SIG-M5 treated with dmso at 0.1 percent for 504 hours (cell line): ENCODE measurements around the gene MYO1E.
A peak's percentile ranks its signal among the peaks of the same experiment; 100 is the strongest.

Experiments used
- DNase-seq: peaks from one replicate; lab custom pipeline; 2025; ENCODE audit not compliant: unreplicated experiment; lab: John Stamatoyannopoulos, UW

The MYO1E gene

DNA sequence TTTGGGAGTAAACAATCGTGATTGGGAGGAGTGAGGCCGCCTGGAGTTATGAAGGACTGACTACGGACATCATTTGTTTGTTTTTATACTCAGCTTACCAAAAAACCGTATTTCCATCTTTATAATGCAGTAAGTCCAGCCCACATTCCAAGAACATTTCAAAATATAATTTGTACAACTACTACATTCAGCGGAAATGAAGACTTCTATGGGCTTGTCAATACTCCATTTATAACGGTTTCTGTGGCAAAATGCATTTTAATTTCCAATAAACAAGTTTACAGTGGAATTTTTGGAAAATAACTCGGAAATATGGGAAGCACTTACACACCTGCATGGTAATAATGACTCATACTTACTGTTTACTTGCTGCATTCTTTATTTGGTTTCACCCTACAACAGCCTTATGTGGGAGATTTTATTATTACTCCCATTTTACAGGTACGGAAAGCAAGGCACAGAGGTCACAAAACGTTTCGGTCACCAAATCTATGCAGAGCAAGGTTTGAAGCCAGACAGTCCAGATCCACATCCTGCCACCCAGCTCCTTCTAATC is 103.7 kb downstream of the MYO1E start:
- DNase-seq = no peak

GRCh38 chr15:59268168-59268851 is 104.4 kb downstream of the MYO1E start:
- DNase-seq = no peak

- DNase-seq = no peak
These were observed 106.6 kb downstream of the MYO1E start for GRCh38 chr15:59266028-59266427.

DNA sequence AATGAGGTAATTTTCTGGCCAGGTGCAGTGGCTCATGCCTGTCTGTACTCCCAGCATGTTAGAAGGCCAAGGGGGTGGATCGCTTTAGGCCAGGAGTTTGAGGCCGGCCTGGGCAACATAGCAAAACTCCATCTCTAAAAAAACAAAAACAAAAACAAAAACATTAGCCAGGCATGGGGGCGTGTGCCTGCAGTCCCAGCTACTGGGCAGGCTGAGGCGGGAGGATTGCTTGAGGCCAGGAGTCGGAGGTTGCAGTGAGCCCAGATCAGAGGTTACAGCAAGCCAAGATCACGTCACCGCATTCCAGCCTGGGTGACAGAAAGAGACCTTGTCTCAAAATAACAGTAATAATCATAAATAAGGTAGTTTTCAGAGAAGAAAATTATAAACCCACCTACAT is 110.4 kb downstream of the MYO1E start:
- DNase-seq = no peak

GRCh38 chr15:59260090-59260489 is 112.6 kb downstream of the MYO1E start:
- no peak for DNase-seq

GRCh38 chr15:59259137-59259943 is 113.3 kb downstream of the MYO1E start:
- DNase-seq = no peak

DNA sequence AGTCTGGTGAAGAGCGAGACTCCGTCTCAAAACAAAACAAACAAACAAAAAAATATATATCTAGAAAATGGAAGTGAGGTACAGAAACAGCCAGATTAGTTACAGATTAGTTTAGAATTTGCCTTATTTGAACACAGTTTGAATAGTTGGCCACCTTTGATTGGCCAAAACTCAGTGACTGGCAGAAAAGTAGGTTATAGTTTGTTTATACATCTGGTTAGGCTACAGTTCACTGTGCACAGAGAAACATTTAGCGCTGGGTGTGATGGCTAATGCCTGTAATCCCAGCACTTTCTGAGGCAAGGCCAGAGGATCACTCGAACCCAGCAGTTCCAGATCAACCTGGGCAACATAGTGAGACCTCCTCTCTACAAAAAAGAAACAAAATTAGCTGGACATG is 114.4 kb downstream of the MYO1E start:
- no peak for DNase-seq

- DNase-seq = no peak
These were observed 115.5 kb downstream of the MYO1E start for GRCh38 chr15:59257140-59257539.

DNA sequence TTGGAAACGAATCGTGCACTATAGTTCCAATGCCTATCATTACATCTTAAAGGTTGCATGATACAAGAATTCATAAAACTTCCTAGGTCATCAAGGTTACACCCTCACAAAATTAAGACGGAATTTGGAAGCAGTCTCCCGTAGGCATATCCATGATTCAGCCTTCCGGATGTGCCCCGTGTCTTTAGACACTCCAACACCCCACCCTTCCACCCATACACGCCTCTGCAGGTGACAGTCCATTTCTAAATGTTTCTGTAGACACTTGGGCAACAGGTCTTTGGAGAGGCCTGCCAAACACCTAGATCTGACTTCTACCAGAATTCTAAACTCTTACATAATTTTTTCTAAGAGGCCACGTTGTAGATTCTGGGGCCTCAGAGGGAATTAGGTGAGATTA is 116.2 kb downstream of the MYO1E start:
- DNase-seq = no peak

DNA sequence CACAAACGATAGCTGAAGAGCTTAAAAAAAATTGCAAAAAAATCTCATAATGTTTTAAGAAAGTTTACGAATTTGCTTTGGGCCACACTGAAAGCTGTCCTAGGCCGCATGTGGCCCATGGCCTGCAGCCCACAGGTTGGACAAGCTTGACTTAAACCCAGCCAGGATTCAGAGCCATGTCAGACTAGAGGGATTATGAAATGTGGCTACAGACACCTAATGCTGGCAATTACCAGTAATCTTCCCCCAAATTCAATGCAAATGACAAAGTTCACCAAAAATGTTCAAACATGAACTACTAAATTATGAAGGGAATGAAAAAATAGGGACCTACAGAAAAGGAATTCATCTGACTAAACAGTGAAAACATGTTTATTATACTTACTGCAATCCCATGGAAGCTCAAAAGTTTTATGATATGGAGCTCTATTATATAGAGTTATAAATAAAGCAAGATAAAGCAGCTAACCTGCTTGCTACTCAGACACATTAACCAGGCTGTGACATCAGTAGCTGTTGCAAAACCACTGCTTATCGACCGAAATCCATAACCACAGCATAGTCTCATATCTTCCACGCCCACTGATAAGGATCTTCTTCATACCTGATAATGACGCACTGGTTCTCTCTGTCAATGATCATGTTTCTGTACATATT is 116.9 kb downstream of the MYO1E start:
- no peak for DNase-seq

DNA sequence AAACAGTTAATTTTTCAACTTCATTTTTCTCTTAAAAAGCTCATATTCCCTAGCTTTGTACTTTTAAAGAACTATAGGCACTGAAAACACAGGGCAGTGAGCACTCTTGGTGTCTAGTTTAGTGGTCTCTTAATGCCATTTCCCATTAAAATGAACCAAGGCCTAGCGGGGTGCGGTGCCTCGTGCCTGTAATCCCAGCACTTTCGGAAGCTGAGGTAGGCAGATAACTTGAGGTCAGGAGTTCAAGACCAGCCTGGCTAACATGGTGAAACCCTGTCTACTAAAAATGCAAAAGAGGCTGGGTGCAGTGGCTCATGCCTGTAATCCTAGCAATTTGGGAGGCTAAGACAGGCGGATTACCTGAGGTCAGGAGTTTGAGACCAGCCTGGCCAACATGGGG is 120.5 kb downstream of the MYO1E start:
- DNase-seq = no peak

- DNase-seq = no peak
These were observed 121.4 kb downstream of the MYO1E start for GRCh38 chr15:59251001-59251845.

GRCh38 chr15:59250249-59250648 is 122.4 kb downstream of the MYO1E start:
- DNase-seq = no peak

DNA sequence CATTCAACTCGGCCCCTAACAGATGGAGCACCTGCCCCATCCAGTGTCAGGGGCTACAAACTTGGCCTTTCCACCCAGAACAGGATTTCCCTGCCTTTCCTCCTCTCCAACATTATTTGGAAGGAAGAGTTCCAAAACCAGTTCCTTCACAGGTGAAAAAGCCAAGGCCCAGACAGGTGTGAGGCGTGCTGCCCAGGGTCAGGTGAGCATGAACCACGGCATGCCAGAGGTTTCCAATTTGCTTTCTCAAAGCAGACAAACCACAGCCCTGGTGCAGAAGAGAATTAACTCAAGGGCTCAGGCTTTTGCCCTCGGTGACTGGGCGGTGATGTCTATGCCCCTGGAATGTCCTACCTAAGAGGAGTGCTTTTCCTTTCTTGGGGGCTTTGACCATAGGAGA is 122.9 kb downstream of the MYO1E start:
- DNase-seq = no peak

DNA sequence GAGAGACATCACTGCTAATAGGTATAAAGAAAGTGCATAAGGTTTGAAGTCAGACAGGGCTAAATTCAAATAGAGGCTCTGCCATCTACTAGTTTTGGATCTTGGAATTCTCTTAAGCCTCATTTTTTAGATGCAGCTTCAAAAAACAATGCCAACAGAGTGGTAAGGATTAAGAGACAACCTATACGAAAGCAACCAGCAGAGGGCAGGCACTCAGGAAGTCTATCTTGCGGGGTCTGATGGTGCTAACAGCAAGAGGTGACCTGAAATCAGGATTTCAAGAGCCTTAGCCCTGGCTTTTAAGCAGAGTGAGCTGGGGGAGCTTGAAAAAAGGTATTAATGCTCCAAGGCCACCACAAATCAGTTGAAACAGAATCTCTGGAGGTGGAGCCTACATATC is 125.3 kb downstream of the MYO1E start:
- peak; percentile 38 for DNase-seq

DNA sequence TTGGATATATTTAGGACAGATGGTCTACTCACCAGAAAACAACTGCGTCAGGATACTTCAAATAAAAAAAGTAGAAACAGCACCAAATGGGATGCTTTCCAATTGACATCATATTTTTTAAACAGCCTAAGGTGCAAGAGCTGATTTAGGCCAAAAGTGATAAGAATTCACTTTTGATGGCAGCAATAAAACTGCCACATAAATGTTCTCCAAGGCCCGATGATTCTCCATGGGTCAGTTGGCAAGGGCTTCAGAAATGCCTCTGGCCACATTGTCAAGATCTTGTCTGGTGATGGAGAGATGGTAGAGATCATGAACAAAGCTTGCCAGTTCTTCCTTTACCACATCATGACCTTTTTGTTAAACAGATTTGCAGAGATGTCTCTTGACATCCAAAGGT is 127.1 kb downstream of the MYO1E start:
- no peak for DNase-seq

- DNase-seq = no peak
These were observed 128.3 kb downstream of the MYO1E start for GRCh38 chr15:59244337-59244736.

- no peak for DNase-seq
These were observed 129.0 kb downstream of the MYO1E start for GRCh38 chr15:59243622-59244021.

- DNase-seq = no peak
These were observed 130.0 kb downstream of the MYO1E start for GRCh38 chr15:59242649-59243048.

DNA sequence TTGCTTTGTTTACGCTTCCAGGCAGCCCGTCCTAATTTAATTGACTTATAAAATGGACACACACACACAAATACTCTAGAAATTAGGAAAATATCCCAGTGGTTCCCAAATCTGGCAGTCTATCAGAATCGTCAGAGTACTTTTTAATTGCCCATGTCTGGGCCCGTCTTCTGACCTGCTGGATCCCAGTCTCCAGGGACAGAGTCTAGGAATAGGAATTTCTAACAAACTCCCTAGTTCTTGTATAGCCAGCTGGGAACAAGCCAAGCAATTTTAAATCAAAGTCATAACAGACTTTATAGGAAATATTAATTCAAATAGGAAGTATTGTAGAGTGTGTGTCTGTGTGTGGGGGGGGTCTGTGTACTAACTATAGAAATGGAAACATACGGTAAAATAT is 132.6 kb downstream of the MYO1E start:
- DNase-seq = no peak

- DNase-seq = peak; percentile 18
These were observed 134.7 kb downstream of the MYO1E start for GRCh38 chr15:59237924-59238331.
